Measurements from ENCODE around the gene CERKL.

Gene CERKL

DNA sequence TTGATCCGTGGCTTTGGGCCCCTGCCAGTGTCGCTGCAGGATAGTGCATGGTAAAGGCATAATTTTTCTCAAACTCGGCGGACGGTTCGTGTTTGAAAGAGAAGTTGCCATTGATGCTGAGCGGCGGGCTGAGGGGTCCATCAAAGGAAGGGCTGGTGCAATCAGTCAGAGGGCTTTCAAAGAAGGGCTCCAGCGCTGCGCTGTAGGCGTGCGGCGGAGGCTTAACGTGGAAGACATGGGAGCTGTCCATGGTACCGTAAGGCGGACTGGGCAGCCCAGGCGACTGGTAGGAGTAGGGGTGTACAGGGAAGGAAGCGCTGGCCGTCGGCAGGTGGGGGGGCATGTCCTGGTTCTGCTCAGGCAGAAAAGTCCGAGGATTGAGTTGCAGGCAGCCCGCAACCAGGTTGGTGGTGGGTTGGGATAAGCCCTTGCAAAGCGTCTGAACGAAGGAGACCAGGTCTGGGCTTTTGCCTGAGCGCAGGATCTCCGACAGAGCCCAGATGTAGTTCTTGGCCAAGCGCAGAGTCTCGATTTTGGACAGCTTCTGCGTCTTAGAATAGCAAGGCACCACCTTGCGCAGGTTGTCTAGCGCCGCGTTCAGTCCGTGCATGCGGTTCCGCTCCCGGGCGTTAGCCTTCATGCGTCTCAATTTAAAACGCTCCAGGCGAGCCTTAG is 21.1 kb upstream of the CERKL start:
- DNase-seq, result peak; percentile 78

DNA sequence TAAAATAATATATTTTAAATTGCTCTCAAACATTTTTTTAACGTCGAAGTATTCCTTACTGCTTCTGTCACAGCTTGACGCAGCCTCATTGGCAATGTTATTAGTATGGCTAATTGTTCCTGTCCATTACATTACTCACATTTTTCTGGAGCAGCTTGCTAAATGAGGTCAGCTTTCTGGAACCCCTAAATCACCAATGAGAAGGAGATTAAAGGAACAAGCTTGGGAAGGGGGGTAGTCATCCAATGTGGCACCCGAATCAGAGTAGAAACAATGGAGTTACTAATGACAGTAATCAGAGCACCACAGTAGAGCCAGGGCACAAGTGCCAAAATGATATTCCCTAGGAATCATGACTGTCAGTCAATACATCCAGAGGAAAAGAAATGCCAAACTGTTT is 18.3 kb upstream of the CERKL start:
- DNase-seq, result no peak

DNA sequence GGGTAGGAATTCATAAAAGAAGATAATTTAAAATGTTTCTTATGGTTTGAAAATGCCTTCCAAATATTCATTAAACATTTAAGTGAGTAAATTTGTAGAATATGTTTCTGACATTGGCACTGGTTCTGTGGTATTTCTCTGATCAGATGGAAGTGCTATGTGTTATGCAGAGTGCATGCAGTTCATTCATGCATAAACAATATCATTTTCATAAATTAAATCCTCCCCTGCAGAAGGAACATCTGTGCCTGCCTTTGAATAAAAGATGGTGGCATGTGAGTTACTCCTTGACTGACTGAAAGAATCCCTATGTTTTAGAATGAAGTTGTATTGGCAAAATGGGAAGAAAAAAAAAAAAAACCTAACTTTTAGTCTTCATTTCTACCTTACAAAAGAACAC is 17.6 kb upstream of the CERKL start:
- DNase-seq, result no peak

DNA sequence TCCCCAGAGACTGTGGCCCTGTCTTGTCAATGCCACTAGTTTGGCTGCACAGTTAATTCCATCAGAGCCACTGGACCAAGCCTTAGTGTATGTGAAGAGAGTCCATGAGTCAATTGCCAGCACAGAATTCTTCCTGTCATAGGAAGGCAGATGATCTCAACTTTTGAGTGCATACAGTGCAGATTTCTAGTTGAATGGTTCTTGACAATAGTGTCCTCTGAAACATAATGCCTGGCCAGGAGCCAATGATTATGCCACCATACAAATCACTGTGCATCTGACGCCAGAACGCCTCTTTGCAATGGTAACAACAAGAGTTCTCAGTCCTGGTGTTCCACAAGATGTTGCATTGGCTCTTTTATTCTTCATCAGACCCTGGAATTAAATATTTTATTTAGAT is 16.3 kb upstream of the CERKL start:
- no peak for DNase-seq

DNA sequence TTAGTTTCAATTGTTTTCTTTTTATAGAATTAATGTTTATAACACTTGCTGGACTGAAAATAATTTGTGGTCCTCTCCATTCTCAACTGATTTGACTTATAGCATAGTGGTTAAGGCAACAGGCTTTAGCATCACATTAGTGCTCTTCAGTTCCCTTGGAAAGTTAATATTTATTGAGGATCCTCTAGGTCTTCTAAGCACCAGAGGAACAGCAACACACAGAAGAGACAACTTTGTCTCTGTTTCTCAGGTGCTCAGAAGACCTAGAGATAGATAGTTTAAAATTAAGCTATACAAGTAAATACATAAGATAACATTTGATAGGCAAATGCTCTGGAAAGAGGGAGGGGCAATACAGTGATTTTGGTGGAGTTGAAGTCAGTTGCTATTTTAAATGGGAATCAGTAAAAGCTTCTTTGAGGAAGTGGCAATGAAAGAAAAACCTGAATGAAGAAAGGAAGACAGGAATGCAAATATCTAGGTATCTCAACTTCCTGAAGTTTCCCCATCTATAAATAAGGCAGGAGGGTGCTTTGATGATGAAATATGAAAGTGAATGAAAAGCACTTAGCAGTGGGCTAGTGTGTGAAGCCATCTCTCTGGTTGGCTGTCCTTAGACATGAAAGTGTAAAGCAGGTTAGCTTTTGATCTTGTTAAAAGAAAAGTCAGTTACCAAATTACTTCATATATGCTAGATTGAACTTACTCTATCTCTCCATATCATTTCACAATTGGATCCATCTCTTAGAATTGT is 15.5 kb upstream of the CERKL start:
- no peak for DNase-seq

DNA sequence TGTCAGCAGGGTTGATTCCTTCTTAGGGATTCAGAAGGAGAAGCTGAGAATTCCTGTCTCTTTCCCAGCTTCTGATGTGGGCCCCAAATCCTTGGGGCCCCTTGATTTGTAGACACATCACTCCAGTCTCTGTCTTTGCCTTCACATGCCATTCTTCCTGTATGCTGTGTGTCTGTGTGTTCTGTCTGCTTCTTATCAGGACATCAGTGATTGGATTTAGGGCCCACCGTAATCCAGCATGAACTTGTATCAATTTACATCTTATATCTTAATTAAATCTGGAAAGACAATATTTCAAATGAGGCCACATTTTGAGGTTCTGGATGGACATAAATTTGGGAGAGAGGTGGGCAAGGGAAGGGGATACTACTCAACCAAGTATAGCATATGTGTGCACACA is 13.7 kb upstream of the CERKL start:
- no peak for DNase-seq

DNA sequence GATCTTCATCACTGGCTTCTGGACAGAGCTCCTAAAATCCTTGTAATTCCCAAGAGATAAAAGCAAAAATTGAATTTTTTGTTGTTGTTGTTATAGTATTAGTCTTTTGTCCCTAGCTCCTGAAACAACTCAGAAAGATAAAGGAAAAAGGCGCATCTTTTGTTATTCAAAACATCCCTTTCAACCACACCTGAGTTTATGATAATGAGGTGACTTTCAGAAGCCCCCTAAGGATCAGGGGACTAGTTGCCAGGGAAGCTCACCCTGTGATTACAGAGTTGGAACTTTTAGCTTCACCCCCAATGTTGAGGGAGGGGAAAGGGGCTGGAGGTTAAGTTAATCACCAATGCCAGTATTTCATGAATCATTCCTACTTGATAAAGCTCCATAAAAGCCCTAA is 10.3 kb upstream of the CERKL start:
- no peak for DNase-seq

DNA sequence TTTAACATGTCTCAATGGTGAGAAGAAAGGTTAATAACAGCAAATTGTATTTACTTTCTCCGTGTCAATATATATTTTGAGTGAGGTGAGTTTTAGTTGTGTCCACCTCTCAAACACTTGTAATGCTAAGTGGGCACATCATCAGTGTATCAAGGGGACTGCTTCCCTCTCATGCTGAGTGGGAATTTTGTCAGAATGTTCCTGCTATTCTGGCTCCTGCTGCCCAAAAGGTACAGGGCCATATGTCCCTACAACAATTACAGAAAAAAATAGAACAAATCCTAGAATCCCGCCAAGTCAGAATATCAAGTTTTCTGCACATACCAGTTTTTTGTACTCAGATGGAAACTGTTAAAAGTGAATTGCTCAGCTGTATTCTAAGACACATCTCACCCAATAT is 5.4 kb upstream of the CERKL start:
- DNase-seq, result no peak

DNA sequence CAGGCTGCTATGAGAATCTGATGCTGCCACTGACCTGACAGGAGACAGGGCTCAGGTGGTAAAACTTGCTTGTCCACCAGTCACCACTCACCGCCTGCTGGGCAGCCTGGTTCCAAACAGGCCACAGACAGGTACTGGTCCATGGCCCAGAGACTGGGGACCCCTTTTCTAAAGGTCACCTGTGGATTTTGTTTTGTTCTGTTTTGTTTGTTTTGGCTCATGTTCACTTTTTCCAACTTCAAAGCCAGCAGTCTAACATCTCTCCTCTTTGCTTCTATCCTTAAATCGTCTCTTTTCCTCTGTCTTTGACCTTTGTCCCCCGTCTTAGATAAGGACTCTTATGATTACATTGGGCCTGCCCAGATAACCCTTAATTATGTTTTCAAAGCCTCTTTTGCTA is 3.3 kb upstream of the CERKL start:
- no peak for DNase-seq

DNA sequence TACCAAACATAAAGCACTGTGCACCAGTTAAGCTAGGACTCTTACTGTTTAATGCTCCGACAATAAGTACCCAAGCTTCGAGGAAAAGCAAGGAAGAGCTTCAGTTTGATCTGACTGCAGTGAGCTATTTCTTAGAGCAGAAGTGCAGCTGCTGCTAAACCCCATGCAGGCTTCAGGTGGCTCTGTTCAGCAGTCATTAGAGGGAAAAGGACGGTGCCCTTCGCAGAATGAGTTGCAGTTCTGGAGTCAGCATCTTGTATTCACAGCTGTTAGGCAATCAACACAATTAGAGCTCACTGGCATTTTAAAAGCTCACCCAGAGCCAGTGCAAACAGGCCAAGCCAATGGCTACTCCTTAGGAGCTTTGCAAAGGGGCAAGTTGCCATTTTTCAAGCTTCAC is 1.5 kb upstream of the CERKL start:
- DNase-seq, result no peak

DNA sequence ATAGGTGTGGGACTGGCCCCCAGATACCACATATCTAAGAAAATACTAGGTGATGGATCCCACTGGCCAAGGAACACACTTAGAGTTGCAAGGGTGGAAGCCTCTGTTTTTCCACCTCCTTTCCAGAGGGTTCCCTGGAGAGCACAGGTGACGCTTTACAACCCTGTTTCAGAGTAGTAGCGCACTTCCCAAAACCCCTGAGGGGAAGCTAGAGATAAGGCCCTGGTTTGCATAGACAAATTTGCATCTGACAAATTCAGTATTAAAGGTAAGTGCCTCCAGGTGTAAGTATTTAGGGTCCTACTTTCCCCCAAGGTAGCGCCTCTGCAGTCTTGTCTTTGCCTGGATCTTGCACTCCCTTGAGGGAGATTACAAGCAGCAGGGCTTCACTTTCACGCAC is 474 bp upstream of the CERKL start:
- DNase-seq, result no peak

DNA sequence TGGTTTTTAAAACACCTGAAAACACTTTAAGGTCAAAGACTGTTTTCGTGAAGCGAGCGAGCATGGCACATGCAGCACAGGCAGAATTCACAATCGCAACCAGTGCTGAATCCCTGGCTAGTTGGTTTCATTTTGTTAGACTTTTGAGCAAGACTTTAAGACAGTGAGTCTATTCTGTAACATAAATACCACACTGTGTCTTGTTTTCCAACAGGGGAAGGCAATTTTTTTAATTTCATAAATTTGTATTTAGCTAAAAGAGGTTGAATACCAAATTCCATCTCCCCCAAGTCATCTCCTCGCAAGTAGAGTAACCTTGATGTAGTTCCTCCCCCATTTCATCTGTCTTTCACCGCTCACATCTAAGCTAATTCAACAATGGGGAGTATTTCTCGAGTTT is 1.4 kb downstream of the CERKL start:
- DNase-seq, result no peak

DNA sequence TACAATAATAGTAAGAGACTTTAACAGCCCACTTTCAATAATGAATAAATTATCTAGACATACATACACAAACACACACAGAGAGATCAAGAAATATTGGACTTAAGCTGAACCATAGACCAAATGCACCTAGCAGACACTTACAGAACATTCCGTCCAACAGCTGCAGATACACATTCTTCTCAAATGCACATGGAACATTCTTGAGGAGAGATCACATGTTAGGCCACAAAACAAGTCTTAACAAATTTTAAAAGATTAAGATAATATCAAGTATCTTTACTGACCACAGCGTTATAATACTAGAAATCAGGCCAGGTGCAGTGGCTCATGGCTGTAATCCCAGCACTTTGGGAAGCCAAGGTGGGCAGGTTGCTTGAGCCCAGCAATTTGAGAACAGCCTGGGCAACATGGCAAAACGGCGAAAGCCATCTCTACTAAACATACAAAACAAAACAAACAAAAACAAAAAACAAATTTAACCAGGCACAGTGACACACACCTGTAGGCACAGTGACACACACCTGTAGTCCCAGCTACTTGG is 7.4 kb downstream of the CERKL start:
- no peak for DNase-seq

DNA sequence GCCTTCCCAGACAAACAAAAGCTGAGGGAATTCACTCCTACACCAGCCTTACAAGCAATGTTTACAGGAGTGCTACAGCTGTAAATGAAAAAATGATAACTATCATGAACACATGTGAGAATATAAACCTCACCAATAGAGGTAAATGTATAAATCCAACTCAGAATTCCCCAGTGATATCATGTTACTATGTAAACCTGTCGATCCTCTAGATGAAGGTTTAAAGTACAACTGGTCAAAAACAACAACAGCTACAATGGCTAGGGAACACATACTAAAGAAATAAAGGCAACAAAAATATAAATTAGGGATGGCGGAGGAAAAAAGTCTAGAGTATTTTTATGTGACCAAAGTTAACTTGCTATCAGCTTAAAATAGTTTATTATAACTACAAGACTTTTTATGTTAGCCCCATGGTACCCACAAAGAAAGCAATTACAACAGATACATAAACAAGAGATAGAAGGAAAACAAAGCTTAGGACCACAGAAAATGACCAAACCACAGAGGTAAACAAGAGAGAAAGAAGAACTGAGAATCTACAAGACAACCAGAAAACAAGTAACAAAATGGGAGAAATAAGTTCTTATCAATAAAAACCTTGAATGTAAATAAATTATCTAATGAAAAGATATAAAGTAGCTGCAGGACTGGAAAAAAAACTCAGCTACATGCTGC is 8.3 kb downstream of the CERKL start:
- no peak for DNase-seq

DNA sequence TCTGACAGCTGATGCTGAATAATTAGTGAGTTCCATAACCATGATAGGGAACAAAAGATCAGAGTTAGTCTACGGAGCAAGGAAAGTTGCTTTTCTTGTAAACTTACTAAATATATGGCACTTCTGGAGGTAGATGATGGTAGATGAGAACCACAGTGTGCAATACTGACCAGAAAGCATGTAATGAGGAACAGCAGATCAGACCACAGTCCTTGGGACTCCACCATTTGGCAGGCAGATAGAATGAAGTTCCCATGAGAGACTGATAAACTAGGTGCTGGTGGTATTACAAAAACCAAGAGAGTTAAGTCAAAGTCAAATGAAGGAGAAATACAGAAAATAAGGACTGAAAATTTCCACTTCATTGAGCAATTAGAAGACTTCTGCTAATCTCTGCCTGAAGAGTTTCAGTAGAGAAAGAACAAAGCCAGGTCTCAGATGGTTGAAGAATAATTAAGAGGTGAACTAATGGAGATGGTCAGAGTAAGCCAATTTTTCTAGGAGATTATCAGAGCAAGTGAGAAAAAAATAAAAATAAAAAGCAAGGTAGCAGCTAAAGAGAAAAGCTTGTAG is 10.4 kb downstream of the CERKL start:
- no peak for DNase-seq

DNA sequence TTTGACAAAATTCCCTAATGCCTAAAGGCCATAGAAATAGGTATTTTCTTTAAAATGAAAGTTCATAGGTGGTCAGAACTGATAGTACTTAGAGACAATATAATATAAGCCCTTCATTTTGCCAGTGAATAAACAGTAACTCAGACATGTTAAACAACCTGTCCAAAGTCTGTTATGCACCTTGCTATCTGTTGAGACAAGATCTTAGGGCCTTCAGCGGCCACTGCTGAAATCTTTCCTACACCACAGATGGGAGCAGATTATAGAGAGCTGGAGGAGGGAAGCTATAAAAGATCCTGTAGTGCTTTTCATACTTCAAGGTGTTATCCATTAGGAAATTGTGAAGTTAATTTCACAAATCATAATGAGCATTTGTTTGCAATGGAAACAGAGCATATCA is 13.8 kb downstream of the CERKL start:
- no peak for DNase-seq

DNA sequence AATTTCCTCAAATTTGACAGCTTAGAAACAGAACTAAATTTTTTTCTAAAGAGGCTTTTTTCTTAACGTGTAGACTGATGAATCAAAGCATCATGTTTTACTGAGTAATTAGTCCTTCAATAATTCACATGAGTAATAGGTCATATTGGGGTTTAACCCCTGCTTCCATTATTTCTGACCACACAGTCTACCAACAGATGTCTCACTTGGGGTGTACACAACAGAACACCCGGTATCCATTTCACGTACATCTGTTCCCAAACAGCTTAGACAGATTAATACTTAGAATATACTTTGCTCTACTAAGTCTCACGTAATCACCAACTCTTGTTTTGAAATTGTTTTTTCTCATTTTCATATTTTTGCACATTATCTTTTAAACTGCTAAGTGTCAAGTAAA is 14.8 kb downstream of the CERKL start:
- DNase-seq, result no peak

DNA sequence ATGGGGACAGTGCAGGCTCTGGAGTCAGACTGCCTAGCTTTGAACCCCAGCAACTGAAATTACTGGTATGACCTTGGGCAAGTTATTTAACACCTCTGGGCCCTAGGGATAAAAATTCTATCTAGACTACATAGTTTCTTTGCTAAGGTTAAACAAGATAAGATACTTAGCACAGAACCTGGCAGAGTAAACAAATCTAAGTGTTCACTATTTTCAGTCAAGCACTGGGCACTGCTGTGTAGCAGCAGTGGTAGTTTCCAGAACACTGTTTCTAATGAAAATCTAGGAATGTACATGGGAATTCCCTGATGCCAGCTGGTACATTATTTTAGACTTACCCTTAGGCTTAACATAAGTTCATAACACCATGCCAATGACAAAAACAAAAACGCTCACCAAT is 17.2 kb downstream of the CERKL start:
- no peak for DNase-seq

DNA sequence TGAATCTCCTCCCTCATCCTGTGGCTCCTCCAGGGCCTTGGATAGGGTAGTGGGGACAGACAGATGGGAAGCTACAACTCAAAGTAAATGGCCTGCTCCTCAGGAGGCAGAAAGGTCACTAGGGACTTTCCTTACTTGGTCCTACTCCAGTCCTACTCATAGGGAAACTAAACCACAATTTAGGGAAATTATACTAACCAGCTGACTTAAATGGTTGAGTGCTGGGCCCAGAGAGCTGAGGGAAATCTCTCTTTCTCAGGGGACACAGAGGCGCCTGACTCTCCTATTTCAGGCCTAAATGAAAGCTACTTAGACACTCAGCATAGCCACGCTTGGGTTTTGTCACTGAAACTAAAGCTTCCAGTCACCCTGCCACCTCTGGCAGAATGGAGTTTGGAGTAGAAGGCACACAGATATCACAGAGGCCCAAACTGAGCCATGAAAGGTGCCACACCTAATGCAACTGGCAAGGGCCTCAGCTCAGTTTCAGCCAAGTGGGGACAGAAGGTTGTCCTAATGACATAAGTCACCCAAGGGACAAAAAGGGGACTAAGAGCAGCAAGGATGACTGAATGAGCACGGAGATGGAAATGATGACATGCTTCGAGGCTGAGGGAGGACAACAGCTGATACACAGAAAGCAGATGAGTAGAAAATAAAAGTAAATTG is 24.0 kb downstream of the CERKL start:
- no peak for DNase-seq

DNA sequence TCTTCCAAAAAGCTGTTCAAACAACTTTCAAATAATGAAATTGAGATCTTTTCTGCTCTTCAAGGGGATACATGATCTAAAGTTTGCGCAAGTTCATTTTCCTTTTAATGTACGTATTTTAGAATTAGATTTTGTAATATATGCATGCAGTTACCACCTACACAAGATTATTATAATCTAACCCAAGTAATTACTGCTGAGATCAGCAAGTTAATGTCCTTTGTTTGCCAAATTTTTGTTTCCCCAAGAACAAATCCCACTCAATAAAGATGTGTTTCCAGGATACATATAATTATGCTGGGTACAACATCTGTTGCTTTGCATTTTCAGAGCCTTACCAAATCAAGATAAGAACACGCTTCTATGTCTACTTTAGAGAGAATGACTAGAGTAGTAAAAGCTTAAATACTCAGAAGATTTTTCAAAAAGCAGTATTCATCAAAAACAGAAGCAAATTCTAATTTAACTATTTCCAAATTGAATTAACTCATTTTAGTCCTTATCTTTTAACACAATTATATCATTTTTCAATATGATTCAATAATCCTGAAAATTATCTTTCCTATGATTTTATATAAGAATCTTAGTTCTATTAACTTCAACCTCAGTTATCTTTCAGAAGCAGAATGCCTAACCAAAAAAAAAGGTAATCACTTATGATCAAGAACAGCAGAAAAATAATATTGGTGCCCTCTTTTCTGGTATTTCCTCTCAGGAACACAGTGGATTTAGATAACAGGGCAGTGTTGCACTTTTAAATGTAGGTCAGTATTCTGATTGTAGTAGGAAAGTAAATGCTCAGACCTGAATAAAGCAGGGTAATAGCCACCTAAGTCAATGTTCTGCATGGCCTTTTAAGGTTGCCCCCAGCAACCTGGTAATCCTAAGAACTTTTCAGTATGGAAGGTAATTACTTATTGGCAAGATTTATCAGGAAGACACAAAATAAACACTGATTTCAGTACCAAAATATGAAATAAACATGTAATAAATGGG is 28.0 kb downstream of the CERKL start:
- DNase-seq, result no peak

DNA sequence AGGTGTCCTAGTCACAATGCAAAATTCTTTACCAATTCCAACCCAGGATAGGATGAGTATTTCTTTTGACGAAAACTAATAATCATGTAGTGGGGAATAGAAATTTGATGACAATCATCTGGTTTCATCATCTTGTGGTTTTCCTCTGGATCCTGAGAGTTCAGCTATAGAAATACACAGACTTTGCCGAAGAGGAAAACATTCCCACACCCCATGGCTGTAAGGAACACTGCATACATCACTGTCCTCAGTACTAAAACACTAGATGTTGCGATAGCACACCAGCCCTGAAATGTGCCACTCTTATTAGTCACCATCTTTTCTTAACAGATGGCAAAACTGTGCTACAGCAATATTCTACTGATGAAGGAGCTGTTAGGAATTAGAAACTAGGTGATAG is 29.4 kb downstream of the CERKL start:
- peak; percentile 29 for DNase-seq

DNA sequence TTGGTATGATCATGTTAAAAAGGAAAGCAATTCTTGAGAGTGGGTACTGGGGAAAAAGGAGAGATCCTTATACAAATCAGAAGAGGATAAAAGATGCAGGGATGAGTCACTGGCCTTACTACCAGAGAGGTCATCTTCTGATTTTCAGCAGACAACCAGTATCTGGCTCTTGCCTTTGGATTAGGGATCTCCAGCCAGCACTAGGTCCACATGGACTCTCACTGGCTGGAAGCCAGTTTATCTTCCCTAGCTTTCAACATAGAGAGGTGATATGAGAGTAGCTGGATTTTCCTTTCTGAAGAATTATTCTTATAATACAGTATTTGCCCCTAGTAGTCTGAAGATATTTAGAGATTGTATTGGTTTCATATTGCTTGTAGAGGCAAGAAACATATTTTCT is 30.2 kb downstream of the CERKL start:
- no peak for DNase-seq

Measured in fibroblast of skin of scalp (primary cell).